ENCODE measurements around the gene KYNU. TPM values are rescaled to one million over a fixed set of nuclear protein-coding genes. Genes with fewer than 3 reads are reported as not detected.

Gene KYNU
- total RNA-seq, 2 donors from 2014 or later: 0.34 to 1.1 TPM

DNA sequence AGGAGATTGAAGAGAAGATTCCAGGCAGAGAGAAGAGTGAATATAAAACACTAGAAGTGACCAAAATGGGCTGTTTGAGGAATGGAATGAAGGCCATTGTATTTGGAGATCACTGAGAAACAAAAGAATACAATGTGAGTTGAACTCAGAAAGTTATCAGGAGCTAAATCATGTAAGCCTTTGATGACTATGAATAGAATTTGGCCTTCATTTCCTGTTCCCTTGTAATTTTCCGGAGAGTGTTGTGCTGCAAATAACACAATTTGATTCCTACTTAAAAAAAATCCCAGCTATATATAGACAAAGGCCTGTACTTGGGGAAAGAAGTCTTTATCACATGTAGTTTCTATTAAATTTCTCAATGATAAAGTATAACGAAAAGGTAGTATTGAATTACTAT lies 33.7 kb upstream of the KYNU start:
- no peak for TF ChIP-seq POLR2A (IDR thresholded peaks at IDR 0.05)
- TF ChIP-seq POLR2AphosphoS5 (IDR thresholded peaks at IDR 0.05): no peak
- TF ChIP-seq CTCF (IDR thresholded peaks at IDR 0.05): no peak
- H3K27me3 ChIP-seq (replicated peaks; ENCODE audit: insufficient read depth): no peaks in the 10 kb centered on the region
- no peaks in the 10 kb centered on the region for H3K36me3 ChIP-seq
- no peaks in the 10 kb centered on the region for H3K4me1 ChIP-seq (replicated peaks)
- DNase-seq (ENCODE audit: low spot score): no peak
- H3K27ac ChIP-seq: no peak overlapping the region
- no peak overlapping the region for H3K4me3 ChIP-seq
- intact Hi-C loops (cut with DNase I): no loop called here
- WGBS: 41% methylated on average over 2 of the region's 2 CpGs
- no peaks in the 10 kb centered on the region for H3K9me3 ChIP-seq

GRCh38 chr2:142848023-142848606 lies 29.3 kb upstream of the KYNU start:
- WGBS: 80% methylated on average over 2 of the region's 2 CpGs
- TF ChIP-seq CTCF (IDR thresholded peaks at IDR 0.05) (no peak), POLR2A (IDR thresholded peaks at IDR 0.05) (no peak), POLR2AphosphoS5 (IDR thresholded peaks at IDR 0.05) (no peak)
- Histone ChIP-seq H3K4me1 (replicated peaks) (no peaks in the 10 kb centered on the region), H3K27ac (no peak overlapping the region), H3K27me3 (replicated peaks; ENCODE audit: insufficient read depth) (no peaks in the 10 kb centered on the region), H3K4me3 (no peak overlapping the region), H3K9me3 (no peaks in the 10 kb centered on the region), H3K36me3 (no peaks in the 10 kb centered on the region)
- no peak for DNase-seq (ENCODE audit: low spot score)
- intact Hi-C loops (cut with DNase I): no loop called here

- 44% methylated on average over 3 of the region's 3 CpGs for WGBS
- TF ChIP-seq POLR2A (IDR thresholded peaks at IDR 0.05) (no peak), CTCF (IDR thresholded peaks at IDR 0.05) (no peak), POLR2AphosphoS5 (IDR thresholded peaks at IDR 0.05) (no peak)
- intact Hi-C loops (cut with DNase I): no loop called here
- Histone ChIP-seq H3K27me3 (replicated peaks; ENCODE audit: insufficient read depth) (no peaks in the 10 kb centered on the region), H3K9me3 (no peaks in the 10 kb centered on the region), H3K27ac (no peak overlapping the region), H3K4me1 (replicated peaks) (no peaks in the 10 kb centered on the region), H3K4me3 (no peak overlapping the region), H3K36me3 (no peaks in the 10 kb centered on the region)
- no peak for DNase-seq (ENCODE audit: low spot score)
These were observed 27.6 kb upstream of the KYNU start for GRCh38 chr2:142849820-142850219.

DNA sequence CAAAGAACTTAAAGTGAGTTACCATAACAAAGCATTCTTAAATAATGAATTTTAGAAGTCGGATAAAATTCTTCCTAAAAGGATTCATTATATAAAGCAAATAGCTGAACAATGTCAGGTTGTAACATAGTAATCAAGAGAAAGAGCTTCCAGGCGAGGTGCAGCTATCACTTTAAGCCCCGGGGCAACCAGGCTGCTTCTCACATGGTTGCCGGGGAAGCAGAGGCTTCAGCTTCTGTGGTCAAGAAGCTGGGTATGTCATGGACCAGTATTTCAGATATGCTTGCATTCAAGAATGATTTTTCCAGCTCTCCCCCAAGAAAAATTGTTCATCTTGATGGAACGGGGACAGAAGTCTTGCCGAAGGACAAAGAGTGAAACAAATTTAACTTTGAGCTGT lies 23.6 kb upstream of the KYNU start:
- Histone ChIP-seq H3K4me3 (no peak overlapping the region), H3K36me3 (no peaks in the 10 kb centered on the region), H3K9me3 (no peaks in the 10 kb centered on the region), H3K4me1 (replicated peaks) (no peaks in the 10 kb centered on the region), H3K27ac (no peak overlapping the region), H3K27me3 (replicated peaks; ENCODE audit: insufficient read depth) (no peaks in the 10 kb centered on the region)
- no peak for DNase-seq (ENCODE audit: low spot score)
- TF ChIP-seq CTCF (IDR thresholded peaks at IDR 0.05): no peak
- TF ChIP-seq POLR2AphosphoS5 (IDR thresholded peaks at IDR 0.05): no peak
- no peak for TF ChIP-seq POLR2A (IDR thresholded peaks at IDR 0.05)
- 67% methylated on average over 6 of the region's 6 CpGs for WGBS
- intact Hi-C loops (cut with DNase I): no loop called here
